GM12801 (cell line): ENCODE results near the gene CTSL.

ENCODE experiments used
- CTCF ChIP-seq: IDR thresholded peaks from one replicate; pipeline ENCODE4 v1.5.1; 2011; ENCODE audit warnings: control low read depth; ENCODE audit not compliant: insufficient read length; ENCODE audit errors: extremely low read depth

The CTSL gene

GRCh38 chr9:87741326-87741725 lies 15.4 kb downstream of the CTSL start:
- TF ChIP-seq CTCF = no peak

GRCh38 chr9:87741891-87742290 lies 16.0 kb downstream of the CTSL start:
- no peak for TF ChIP-seq CTCF

GRCh38 chr9:87742813-87743428 lies 17.0 kb downstream of the CTSL start:
- TF ChIP-seq CTCF = no peak

- TF ChIP-seq CTCF = no peak
Observed at GRCh38 chr9:87746186-87746585, 20.3 kb downstream of the CTSL start.

- no peak for TF ChIP-seq CTCF
Observed at GRCh38 chr9:87748881-87749280, 23.0 kb downstream of the CTSL start.

- no peak for TF ChIP-seq CTCF
Observed at GRCh38 chr9:87749335-87750035, 23.6 kb downstream of the CTSL start.

- no peak for TF ChIP-seq CTCF
Observed at GRCh38 chr9:87750726-87751125, 24.8 kb downstream of the CTSL start.
